ENCODE measurements around the gene VPS13D. TPM values are rescaled to one million over a fixed set of nuclear protein-coding genes. Genes with fewer than 3 reads are reported as not detected.

Gene VPS13D
- polyA plus RNA-seq, 3 donors: 3.6 to 20.2 (median 5.1) TPM

GRCh38 chr1:12246584-12246983 is 16.8 kb downstream of the VPS13D start:
- H3K36me3 Mint-ChIP-seq: peaks cover 77 to 94% of the 10 kb centered on the region in 2 donors
- Histone ChIP-seq H3K4me1 (ENCODE audit: control insufficient read depth in 1 of 2, insufficient read depth in 2 of 2, low read length in 2 of 2) (no peaks in the 10 kb centered on the region), H3K27ac (ENCODE audit: low read depth in 1 of 2, low read length in 2 of 2) (no peak overlapping the region), H3K9me3 (replicated peaks in 1 of 2; ENCODE audit: control insufficient read depth in 1 of 2, insufficient read depth in 1 of 2, low read length in 2 of 2) (no peaks in the 10 kb centered on the region), H3K4me3 (replicated peaks in 1 of 3; ENCODE audit: low read depth in 2 of 3, low read length in 3 of 3) (no peak overlapping the region), H3K79me2 (ENCODE audit: insufficient read depth, low read length) (no peaks in the 10 kb centered on the region), H3K27me3 (ENCODE audit: control insufficient read depth in 2 of 2, insufficient read depth in 2 of 2, low read length in 2 of 2) (no peaks in the 10 kb centered on the region), H2AFZ (ENCODE audit: insufficient read depth, low read depth, low read length, poor library complexity, severe bottlenecking) (no peak overlapping the region), H4K20me1 (ENCODE audit: insufficient read depth, low read length) (peaks cover 2% of the 10 kb centered on the region), H3K36me3 (replicated peaks in 1 of 2; ENCODE audit: control insufficient read depth in 1 of 2, insufficient read depth in 2 of 2, low read length in 2 of 2) (peaks cover 60 to 99% of the 10 kb centered on the region in 2 donors), H3K4me2 (replicated peaks; ENCODE audit: extremely low read depth, low read length, poor library complexity, severe bottlenecking) (no peak overlapping the region), H3K9ac (ENCODE audit: insufficient read depth, low read length, poor library complexity, severe bottlenecking) (no peak overlapping the region)
- DNase-seq: no peak
- TF ChIP-seq, protein P1, sequence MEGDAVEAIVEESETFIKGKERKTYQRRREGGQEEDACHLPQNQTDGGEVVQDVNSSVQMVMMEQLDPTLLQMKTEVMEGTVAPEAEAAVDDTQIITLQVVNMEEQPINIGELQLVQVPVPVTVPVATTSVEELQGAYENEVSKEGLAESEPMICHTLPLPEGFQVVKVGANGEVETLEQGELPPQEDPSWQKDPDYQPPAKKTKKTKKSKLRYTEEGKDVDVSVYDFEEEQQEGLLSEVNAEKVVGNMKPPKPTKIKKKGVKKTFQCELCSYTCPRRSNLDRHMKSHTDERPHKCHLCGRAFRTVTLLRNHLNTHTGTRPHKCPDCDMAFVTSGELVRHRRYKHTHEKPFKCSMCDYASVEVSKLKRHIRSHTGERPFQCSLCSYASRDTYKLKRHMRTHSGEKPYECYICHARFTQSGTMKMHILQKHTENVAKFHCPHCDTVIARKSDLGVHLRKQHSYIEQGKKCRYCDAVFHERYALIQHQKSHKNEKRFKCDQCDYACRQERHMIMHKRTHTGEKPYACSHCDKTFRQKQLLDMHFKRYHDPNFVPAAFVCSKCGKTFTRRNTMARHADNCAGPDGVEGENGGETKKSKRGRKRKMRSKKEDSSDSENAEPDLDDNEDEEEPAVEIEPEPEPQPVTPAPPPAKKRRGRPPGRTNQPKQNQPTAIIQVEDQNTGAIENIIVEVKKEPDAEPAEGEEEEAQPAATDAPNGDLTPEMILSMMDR (IDR thresholded peaks at IDR 0.05): no peak
- 100% methylated on average over 2 of the region's 6 CpGs for WGBS (ENCODE audit: insufficient coverage)
- peak overlapping the region in 1 of 7 donors; percentile 60 for H3K27ac Mint-ChIP-seq
- H3K4me1 Mint-ChIP-seq: peaks cover 2% of the 10 kb centered on the region
- H3K27me3 Mint-ChIP-seq (ENCODE audit: low read depth in 3 of 3): peaks cover 0 to 3% (median 0%) of the 10 kb centered on the region in 3 donors
- no peaks in the 10 kb centered on the region for H3K9me3 Mint-ChIP-seq
- intact Hi-C loops (cut with micrococcal nuclease): no loop called here
- H3K4me3 Mint-ChIP-seq: no peak overlapping the region

DNA sequence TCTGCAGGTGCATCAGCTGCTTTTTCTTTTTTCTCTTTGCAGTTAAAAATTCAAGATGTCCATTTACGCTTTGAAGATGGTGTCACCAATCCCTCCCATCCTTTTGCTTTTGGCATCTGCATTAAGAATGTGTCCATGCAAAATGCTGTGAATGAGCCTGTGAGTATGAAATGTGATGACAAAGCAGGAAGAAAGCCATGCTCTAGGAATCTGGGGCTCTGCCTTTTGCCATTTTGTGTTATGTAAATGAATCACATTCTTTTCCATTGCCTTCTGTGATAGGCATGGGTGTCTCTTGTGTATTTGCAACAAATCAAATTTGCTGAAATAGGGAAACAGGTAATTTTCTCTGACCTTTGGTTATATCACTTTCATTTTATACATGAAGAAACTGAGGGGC is 19.4 kb downstream of the VPS13D start:
- Histone ChIP-seq H3K27me3 (ENCODE audit: control insufficient read depth in 2 of 2, insufficient read depth in 2 of 2, low read length in 2 of 2) (no peaks in the 10 kb centered on the region), H3K36me3 (replicated peaks in 1 of 2; ENCODE audit: control insufficient read depth in 1 of 2, insufficient read depth in 2 of 2, low read length in 2 of 2) (peaks cover 61 to 96% of the 10 kb centered on the region in 2 donors), H3K79me2 (ENCODE audit: insufficient read depth, low read length) (no peaks in the 10 kb centered on the region), H3K27ac (ENCODE audit: low read depth in 1 of 2, low read length in 2 of 2) (no peak overlapping the region), H4K20me1 (ENCODE audit: insufficient read depth, low read length) (no peaks in the 10 kb centered on the region), H3K9me3 (replicated peaks in 1 of 2; ENCODE audit: control insufficient read depth in 1 of 2, insufficient read depth in 1 of 2, low read length in 2 of 2) (no peaks in the 10 kb centered on the region), H3K9ac (ENCODE audit: insufficient read depth, low read length, poor library complexity, severe bottlenecking) (no peak overlapping the region), H3K4me1 (ENCODE audit: control insufficient read depth in 1 of 2, insufficient read depth in 2 of 2, low read length in 2 of 2) (no peaks in the 10 kb centered on the region), H3K4me3 (replicated peaks in 1 of 3; ENCODE audit: low read depth in 2 of 3, low read length in 3 of 3) (no peak overlapping the region), H3K4me2 (replicated peaks; ENCODE audit: extremely low read depth, low read length, poor library complexity, severe bottlenecking) (no peak overlapping the region), H2AFZ (ENCODE audit: insufficient read depth, low read depth, low read length, poor library complexity, severe bottlenecking) (no peak overlapping the region)
- H3K27me3 Mint-ChIP-seq (ENCODE audit: low read depth in 3 of 3): peaks cover 0 to 3% (median 0%) of the 10 kb centered on the region in 3 donors
- TF ChIP-seq, protein P1 (IDR thresholded peaks at IDR 0.05): no peak
- no peak overlapping the region for H3K4me3 Mint-ChIP-seq
- H3K36me3 Mint-ChIP-seq: peaks cover 72 to 92% of the 10 kb centered on the region in 2 donors
- WGBS (ENCODE audit: insufficient coverage): 100% methylated on average over 1 of the region's 1 CpG
- intact Hi-C loops (cut with micrococcal nuclease): no loop called here
- H3K4me1 Mint-ChIP-seq: peaks cover 2% of the 10 kb centered on the region
- no peaks in the 10 kb centered on the region for H3K9me3 Mint-ChIP-seq
- no peak for DNase-seq
- H3K27ac Mint-ChIP-seq: no peak overlapping the region

Measured in CD14-positive monocyte (primary cell).